NCI-H1930 (cell line): ENCODE measurements around the gene ALK.

Experiments used
- DNase-seq, 2 experiments: peaks; one replicate each; lab custom pipeline; 2025; lab: John Stamatoyannopoulos, UW

ALK gene

GRCh38 chr2:29575370-29575890, 346.0 kb downstream of the ALK start:
- no peak for DNase-seq

GRCh38 chr2:29573612-29574011, 347.8 kb downstream of the ALK start:
- DNase-seq = no peak

- no peak for DNase-seq
These were observed 348.2 kb downstream of the ALK start for GRCh38 chr2:29573147-29573546.

GRCh38 chr2:29570539-29570938, 350.8 kb downstream of the ALK start:
- no peak for DNase-seq

GRCh38 chr2:29567906-29568520, 353.4 kb downstream of the ALK start:
- no peak for DNase-seq

- DNase-seq = no peak
These were observed 357.7 kb downstream of the ALK start for GRCh38 chr2:29563697-29564096.

- no peak for DNase-seq
These were observed 358.5 kb downstream of the ALK start for GRCh38 chr2:29562896-29563295.

- no peak for DNase-seq
These were observed 359.1 kb downstream of the ALK start for GRCh38 chr2:29562319-29562718.

- no peak for DNase-seq
These were observed 359.8 kb downstream of the ALK start for GRCh38 chr2:29561628-29562027.

- no peak for DNase-seq
These were observed 360.2 kb downstream of the ALK start for GRCh38 chr2:29561181-29561580.

- DNase-seq = no peak
These were observed 360.8 kb downstream of the ALK start for GRCh38 chr2:29560566-29560965.

- no peak for DNase-seq
These were observed 361.4 kb downstream of the ALK start for GRCh38 chr2:29560030-29560429.

GRCh38 chr2:29559578-29559977, 361.8 kb downstream of the ALK start:
- DNase-seq = no peak

GRCh38 chr2:29558097-29558496, 363.3 kb downstream of the ALK start:
- DNase-seq = no peak

GRCh38 chr2:29557268-29557667, 364.1 kb downstream of the ALK start:
- no peak for DNase-seq

- no peak for DNase-seq
These were observed 372.4 kb downstream of the ALK start for GRCh38 chr2:29549069-29549380.

GRCh38 chr2:29544917-29545316, 376.5 kb downstream of the ALK start:
- DNase-seq = no peak

GRCh38 chr2:29544031-29544430, 377.4 kb downstream of the ALK start:
- DNase-seq = no peak

GRCh38 chr2:29535188-29535587, 386.2 kb downstream of the ALK start:
- no peak for DNase-seq

GRCh38 chr2:29532436-29532835, 388.9 kb downstream of the ALK start:
- no peak for DNase-seq

- DNase-seq = no peak
These were observed 389.8 kb downstream of the ALK start for GRCh38 chr2:29531626-29532025.

- no peak for DNase-seq
These were observed 391.1 kb downstream of the ALK start for GRCh38 chr2:29530281-29530680.

- DNase-seq = no peak
These were observed 392.4 kb downstream of the ALK start for GRCh38 chr2:29528891-29529520.

- DNase-seq = no peak
These were observed 393.0 kb downstream of the ALK start for GRCh38 chr2:29528371-29528770.
